Measurements from ENCODE around the gene AGBL1.
A peak's percentile ranks its signal among the peaks of the same experiment; 100 is the strongest.

The AGBL1 gene

DNA sequence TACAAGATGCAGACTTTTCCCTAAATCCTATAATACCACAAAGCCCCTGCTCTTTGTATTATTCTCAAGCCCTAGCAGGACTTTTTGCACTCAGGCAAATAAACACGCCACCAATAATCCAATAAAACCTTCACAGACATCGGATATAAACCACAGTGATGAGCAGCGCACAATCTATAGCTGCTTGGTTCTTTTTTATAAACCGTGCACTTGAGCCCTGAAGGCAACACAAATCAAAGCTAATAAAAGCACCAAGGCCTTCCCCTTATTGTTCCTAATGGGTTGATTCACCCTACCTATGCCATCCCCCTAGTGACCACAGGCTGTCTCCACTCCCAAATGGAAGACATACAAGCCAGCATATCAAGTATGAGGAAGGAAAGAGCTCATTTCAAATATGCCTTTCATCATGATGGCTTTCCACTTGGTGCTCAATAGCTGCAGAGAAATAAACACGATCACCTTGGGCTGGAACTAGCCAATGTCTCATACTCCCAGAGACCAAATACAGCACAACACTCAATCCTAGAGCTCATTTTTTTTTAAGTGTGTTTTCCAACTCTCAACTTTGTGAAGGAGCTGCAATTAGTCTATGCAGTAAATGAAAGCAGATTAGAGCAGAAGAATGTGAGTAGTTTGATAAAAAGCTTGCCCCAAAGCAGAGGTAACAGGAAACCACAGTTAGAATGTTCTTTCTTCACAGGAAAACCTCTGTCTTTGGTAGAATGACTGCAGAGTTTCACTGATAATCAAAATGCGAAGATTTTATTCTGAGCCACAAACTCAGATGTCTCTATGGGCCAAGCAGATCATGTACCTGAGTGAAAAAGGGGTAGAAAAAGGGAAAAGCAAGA is 573.9 kb downstream of the AGBL1 start:
- DNase-seq: peak; percentile 29

DNA sequence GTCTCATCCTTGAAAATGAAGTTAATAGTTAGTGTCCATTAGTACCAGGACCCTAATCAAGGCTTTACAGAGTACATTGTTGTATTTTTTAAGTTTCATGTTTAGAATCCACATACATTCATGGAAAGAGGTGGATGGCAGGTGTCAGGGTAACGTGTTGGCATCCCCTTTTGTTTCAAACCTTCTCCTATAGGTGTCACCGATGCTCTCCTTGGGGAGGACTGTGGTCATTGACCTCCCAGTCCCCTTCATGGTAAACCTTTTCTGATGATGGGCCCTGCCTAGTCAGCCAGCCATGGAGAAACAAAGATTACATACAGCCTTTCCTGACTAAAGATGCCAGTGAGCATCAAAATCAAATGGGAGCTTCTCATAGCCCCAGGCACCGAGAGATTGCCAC is 574.8 kb downstream of the AGBL1 start:
- no peak for DNase-seq

DNA sequence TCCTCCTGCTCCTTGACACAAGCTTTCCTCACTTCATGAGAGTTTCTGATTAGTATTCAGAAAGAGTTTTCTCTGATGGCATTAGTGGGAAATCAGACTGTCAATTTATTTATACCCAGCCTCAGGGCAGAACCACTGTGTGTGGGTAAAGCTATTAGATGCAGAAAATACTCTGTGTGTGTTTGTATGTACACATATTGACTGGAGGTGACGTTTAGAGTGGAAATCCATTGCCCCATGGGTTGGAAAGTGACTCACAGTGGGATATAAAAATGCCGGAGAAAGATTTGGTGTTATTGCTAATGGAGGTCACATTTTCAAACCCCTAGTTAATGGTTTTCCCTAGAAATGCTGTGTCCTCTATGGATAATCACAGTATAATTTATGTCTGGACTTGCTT is 577.6 kb downstream of the AGBL1 start:
- DNase-seq: no peak

DNA sequence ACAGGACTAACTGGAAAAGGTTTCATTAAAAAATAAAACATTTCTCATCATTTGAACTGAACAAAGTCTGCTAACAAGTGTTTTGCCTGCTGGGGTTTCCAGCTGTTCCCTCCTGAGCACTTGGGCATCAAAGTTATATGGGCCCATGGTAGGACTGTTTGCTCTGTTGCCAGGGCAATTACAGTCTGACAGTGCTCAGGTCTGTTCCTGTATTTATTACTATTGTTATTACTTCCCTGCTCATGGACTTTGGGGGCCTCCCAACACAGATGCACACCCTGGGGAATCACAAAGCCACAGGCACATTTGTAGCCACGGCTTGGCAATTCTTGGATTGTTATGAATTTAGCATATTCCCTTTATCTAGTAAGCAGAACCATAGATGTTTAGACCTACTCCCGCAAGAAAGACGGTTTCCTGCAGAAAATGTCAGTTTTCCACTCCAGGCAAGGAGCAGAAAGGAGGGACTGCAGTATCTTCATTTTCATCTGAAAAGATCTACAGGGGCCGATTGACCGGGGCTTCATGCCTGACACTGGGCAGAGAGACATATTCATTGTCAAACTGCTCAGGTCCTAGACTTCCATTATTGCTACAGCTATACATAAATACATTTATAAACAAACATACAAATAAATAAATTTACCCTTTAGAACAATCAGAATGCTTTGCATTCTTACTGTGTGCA is 580.2 kb downstream of the AGBL1 start:
- no peak for DNase-seq

DNA sequence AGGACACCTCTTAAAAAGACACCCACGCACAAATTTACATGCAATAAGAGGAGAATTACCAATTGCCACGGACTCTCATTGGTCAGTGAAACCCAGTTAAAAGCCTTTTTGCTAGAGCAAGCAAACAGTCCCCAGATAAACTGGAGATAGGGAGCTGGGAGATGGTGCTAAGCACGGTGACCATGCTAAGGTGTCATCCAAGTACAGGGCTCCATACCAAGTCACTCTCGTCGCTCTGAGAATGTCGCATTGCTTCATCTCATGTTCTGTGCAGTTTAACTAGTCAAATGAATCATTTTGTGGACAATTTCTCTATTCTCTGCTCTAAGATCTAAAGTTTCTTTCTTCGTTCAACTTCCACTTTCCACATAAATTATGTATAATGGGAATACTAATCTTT is 581.9 kb downstream of the AGBL1 start:
- DNase-seq: no peak

DNA sequence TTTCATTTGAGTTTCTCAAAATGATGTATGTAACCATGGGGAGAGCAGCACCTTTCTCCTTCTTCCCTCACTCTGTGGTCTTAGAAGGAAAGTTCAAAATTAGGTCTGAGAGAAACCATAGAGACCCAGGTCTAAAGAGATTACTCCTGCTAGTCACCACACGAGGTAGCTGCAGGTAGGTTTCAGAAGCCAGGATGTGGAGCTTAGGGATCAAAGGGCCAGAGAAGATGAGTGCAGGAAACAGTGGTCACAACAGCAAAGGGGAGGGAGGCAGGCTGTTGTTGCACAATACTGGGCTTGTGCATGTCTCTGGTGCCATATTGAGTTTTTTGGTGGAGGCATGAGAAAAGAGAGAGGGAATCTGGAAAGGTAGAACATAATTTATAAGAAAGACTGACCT is 583.6 kb downstream of the AGBL1 start:
- DNase-seq: no peak

DNA sequence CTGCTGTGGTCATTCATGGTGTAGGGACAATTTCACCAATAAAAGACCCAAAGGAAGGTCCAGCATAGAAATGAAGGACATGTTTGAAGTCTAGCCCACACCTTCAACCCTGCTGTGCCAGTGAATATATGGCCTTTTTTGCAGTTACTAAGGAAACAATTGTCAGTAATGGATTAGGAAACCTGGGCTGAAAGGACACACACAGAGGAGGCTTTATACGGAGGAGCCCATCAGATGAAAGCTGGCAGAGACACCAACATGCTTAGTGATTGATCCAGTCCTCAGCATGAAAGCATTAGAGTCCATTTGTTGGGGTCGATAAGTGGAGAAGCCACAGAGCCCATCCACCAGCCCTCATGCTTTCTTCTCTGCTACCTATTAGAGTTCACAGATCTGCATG is 584.3 kb downstream of the AGBL1 start:
- DNase-seq: no peak

DNA sequence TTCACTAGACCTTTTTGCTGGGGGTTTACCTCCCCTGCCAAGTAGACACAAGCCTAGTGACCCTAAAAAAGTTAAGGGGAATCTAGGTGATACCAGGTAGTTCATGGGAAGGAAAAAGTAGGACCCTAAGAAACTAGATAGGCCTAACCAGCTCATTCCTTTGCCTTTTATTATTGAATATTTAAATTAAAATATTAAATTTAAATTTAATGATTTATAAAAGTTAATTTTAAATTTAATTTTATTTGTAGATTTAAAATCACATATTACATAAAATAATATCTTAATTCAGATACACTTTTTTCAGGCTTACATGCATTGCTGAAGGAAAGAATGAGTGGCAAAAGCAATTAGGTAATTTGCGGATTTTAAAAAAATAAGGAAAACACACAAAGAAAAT is 584.9 kb downstream of the AGBL1 start:
- no peak for DNase-seq

DNA sequence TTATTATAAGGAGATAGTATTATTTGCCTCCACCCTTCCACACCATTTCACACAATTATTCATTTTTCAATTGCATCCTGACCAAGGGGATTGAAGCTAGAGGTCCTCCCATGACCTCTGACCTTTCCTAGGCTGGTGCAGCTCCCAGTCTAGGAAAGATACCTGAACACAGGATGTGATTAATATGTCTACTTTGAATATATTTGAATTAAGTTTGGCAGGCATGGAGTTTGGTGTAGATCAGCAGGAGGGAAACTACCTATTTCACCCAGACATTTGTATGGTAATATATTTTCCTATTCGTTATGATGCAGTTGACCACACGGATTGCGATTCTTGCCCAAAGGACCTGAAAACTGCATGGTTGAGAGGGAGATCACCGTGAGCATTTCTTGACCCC is 596.3 kb downstream of the AGBL1 start:
- DNase-seq: no peak

DNA sequence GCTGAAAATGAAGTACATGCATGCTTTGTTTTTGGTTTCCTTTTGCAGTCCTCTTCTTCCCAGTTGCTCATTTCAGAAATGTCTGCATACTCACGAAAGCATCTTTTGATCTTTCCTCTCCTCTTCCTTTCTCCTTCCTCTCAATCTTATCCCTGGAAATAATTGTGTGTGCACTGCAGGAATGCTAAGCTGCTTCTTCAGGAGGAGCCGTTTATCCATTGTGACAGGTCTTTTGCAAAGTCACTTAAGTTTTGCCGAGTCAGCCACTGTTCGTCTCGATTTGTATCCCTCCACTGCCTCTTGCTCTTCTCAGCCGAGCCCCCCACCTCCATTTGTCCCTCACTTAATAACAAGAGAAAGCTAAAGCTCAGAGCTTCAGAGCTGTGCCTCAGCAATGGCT is 597.6 kb downstream of the AGBL1 start:
- no peak for DNase-seq

DNA sequence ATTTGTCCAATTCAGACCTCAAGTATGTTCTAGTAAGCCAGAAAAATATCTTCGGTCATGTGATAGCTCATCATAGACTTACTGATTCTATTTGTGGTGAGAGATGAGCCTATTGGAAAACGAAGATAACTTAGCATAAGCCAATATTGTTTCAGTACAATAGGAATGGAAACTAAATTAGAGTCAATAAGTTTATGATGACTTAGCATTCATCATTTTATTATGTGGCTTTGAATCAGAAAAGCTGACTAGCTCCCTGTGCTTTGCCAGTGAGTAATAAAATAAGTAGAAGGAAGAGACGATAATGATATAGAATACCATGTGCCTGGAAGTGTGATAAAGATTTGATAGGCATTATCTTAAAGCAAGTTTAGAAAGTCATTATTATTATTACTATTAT is 605.6 kb downstream of the AGBL1 start:
- no peak for DNase-seq

DNA sequence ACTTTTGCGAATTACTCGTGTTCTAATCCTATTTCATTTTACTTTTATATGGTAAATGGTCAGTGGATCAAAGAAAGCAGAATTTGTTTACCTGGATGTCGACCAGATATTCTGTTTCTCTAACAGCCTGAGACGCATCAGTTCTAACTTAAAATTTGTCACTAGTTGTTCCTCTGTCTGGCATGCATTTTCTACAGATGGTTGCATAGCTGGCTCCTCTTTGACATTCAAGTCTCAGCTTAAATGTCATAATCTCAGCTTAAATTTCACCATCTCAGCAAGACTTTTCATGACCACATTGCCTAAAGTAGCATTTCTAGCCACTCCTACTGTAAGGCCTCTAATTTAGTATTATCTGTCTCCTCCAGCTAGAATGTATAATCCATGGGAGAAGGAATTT is 609.3 kb downstream of the AGBL1 start:
- DNase-seq: no peak

DNA sequence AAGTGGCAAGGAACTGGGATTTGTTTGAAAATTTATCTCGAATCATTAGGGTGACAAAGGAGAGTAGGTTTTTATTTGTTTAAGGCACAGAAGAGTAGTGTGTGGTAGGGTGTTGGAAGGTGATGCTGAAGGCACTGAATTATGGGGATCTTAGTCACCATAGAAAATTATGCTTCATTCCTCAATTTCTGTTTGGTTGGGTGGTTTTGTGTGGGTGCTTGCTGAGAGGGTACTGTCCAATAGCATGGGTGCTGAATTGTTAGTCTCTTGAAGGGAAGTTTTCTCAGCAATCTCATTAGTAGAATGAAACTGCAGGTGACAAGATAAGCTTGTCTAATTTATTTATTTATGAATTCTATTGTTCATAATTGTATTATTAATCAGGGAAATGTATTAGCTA is 610.9 kb downstream of the AGBL1 start:
- DNase-seq: no peak

DNA sequence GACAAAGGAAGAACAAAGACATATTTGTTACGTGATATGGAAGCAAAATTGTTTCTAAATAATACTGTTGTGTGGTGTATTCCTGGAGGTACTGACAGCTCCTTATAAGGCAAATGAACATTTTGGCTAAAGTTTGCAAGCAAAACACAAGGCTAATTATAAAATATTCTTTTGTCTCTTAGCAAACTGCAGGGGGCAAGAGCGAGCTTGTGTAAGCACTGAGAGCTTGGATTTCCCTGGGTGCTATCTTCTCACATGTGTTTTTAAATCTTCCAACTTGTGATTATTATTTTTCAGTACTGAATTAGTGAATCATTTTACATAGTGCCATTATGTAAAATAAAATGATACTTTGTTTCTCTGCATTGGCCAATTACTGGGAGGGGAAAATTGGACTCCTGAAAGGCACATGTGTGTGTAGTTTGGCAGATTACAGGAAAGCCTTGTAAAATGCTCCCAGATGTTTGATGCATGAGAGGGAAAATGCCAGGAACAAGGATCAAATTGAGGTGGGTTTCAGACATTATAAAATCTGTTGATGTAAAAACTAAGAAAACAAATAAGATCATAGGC is 611.5 kb downstream of the AGBL1 start:
- no peak for DNase-seq

DNA sequence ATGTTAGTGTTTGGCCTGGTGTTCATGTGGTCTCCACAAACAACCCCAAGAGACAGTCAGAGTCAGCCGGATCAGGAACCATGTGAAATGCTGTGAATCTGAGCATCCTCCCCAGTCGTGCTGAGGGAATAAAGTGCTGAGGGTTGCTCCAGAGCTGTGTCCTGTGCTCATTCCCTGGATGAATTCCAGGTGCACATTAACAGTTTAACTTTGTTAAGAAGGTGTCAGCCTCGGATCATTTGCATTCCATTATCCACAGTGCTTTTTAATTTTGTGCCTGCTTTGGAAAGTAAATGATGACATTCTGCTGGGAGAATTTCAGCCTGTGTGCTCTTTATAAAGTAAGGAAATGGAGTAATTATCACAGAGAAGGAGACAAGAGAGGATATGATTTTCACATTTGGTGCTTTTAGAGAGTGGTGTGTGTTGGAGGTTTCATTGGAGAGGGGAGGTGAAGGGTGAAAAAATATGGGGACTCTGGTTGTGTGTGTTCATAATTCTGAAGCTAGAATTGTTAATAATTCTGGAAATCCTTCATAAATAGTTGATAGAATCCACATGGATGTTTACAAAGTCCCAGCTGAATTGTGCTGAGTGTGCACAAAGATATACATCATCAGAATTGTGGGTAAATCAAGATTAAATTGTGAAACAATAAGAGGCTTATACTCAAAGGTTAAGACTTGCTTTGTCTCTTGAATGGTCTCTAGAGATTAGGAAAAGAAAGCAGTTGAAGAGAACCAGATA is 621.4 kb downstream of the AGBL1 start:
- DNase-seq: no peak

DNA sequence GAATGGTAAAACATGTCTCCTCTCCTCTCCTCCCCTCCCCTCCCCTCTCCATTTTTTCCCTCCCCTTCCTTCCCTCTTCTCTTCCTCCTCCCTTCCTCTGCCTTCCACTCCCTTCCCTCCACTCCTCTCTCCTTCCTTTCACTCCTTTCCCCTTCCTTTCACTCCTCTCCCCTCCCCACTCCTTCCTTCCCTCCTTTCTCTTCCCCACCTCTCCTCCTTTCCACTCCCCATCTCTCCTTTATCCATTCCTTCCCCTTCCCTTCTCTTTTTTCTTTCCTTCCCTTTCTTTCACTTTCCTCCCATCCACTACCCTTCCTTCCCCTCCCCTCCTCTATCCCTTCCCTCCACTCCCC is 621.9 kb downstream of the AGBL1 start:
- no peak for DNase-seq

DNA sequence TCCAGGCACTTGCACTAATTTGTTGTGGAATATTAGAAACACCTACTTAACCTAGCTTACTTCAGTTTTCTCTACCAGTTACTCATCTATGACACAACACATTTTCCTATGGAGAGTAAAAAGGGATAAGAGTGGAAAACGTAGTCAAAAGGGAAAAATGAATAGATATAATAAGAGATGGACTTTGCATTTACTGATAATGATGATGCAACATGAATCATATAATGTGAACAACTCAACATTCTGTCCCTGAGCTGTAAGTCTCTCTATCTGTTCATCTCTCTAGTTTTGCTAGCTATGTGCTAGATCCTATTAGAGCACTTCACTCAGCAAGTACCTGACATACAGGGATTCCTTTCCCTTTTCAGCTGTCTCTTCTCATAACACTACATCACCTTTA is 627.1 kb downstream of the AGBL1 start:
- no peak for DNase-seq

DNA sequence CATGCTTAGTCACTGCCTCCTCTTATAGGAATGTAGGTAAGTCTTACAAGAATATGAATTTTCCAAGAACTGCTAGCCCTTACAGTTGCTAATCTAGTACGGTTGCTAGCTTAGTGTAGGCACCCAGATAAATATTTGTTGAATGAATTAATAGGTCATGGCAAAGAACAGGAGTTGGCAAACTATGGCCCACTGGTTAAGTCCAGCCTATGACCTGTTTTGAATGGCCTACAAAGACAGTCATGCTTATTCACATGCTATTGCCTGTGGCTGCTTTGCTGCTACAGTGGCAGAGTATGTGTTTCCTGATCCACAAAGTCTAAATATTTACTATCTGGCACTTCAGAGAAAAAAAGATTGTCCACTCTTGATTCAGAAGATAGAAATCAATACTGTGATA is 631.8 kb downstream of the AGBL1 start:
- DNase-seq: no peak

DNA sequence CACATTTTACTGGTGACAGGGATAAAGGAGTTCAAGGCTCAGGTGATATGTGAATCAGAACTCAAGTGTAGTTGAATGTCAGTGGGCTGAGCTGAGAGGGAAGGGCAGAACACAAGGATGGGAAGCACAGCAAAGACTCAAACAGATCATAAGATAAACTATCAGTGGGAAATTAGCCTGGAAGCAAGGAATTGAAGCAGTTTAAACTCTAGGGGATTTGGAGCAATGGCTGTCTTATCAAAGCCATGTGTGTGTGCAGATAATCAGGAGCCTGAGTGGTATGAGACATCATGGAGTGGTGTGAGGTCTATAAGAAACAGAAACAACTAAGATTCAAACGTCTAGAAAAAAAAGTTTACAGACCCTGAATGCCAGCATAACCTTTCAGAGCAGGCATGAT is 634.6 kb downstream of the AGBL1 start:
- DNase-seq: no peak

DNA sequence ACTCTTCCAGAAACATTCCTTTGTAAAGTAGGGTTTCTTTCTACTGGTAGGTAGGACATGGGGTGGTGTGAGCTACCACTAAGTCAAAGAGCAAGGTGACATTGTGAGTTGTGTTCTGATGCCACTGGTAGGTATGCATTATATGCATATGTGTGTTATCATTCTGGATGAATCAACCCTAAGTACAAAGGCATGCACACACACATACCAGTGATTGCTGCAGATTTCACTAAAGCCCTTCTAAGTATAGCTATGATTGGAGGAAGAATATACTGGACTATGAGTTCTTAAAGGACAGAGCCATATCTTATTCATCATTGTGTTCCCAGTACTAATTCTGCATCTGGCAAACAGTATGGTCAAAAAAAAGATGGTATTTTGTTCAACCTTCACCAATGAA is 646.0 kb downstream of the AGBL1 start:
- DNase-seq: no peak

DNA sequence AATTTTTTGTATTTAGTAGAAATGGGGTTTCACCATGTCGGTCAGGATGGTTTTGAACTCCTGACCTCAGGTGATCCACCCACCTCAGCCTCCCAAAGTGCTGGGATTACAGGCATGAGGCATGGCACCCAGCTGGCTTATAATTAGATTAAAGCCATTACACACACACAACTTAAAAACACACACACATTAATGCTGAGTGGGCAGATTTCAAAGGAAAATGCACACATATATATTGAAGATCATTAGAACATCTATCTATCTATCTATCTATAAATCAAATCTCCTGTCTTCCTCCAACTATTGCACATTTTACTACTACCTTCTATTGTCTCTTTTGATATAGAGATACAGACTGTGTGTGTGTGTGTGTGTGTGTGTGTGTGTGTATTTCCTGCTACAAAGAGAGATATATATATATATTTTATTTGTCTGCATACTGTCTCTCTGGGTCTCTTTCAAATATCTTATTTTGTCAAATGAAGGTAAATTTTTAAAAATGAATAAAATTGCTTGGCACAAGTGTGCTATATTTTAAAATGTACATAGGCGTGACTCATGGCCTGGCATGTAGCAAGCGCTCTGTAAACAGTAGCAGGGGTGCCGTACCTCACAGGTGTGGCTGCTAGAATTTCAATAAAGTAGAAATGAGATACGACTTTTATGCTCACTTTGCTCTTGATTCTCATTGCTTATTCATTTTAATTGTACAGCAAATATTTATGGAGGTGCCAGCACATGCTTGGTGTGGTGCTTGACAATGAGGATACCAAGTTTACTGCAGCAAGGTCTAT is 655.8 kb downstream of the AGBL1 start:
- DNase-seq: no peak

DNA sequence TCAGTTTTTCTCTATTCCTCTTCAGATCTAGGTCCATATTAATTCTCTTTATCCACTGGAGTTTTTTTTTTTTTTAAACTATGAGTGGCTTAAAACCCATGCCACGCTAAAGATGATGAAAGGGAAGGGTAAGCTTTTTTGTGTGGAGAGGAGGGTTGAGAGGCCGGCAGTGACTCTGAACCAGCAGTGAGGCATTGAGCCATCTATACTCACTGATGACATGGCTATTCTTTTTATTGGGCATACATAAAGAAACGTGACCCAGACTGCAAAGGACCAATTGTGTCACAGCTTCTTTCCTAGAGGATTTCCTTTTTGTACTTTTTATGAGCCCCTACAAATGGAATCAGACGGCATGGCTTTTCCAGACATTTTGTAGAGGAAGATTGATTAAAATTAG is 662.2 kb downstream of the AGBL1 start:
- DNase-seq: no peak
